GM21360 (cell line): ENCODE data around the gene CHSY1.

Experiments used
- ATAC-seq: cut with Tn5 transposase; IDR thresholded peaks from one replicate; pipeline ENCODE4 v1.9.1; 2021; ENCODE audit warnings: mild to moderate bottlenecking, moderate library complexity; ENCODE audit not compliant: unreplicated experiment

The CHSY1 gene

DNA sequence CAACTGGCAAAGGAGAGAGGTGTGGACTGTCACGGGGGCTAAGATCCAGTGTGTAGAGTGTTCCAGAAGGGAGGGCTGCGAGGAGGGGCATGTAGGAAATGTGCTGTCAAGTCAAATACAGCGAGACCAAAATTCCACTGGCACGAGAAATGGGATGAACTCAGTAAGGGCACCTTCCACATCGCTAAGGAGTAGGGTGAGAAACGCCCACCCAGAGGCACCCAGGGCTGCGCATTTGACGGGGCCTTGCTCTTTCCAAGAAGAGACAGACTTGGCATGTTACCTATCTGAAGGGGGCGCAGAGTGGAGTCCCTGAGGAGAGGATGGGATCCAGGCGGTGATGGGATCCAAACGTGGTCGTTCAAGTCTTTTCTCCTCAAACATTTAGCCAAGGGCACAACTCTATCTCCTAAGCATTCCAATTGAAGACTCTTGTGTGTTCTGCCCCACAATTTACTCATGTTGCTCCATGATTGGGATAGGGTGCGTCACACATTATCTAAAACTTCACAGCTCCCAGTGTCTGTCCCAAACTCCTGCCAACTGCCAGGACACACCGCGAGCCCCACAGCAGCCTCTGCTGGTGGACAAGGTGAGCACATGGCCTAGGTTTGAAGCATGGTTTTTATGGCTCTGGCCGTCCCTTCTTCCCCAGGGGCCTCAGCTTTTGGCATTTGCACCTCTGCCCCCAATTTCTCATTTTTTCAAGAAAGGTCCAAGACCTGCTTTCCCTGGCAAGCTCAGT, 17.8 kb upstream of the CHSY1 start:
- ATAC-seq: no peak

- no peak for ATAC-seq
Measured at GRCh38 chr15:101267320-101268104, 15.7 kb upstream of the CHSY1 start.

DNA sequence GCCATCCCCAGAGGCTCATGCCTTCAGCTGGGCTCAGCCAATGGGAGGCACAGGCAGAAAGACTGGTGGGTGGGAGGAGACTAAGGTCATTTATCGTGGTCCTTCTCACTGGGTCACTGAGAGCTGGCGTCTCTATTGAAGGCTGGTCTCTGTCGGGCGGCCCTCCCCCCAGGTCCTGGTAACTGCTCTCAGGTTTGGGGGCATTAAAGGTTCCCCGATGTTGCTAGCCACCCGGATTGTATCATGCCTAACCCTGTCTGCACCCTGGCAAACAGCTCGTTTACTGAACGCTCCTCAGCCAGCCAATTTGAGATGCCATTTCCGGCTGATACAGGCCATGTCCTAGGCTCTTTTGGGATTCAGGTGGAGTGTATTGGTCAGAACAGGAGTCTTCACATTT, 14.9 kb upstream of the CHSY1 start:
- ATAC-seq: no peak

DNA sequence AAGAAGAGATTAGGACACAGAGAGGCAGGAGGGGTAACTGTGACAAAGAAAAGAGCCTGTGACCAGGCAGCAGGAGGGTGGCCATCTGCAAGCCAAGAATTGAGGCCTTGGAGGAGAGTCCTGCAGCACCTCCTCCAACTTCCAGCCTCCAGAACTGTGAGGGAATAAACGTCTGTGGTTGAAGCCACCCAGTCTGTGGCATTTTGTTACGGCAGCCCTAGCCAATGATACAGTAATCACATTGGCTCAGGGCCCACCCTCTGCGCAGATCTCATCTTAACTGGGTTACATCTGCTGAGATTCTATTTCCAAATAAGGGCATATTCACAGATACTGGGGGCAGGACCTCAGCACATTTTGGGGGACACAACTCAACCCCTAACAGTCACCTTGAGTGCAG, 14.2 kb upstream of the CHSY1 start:
- ATAC-seq: no peak

DNA sequence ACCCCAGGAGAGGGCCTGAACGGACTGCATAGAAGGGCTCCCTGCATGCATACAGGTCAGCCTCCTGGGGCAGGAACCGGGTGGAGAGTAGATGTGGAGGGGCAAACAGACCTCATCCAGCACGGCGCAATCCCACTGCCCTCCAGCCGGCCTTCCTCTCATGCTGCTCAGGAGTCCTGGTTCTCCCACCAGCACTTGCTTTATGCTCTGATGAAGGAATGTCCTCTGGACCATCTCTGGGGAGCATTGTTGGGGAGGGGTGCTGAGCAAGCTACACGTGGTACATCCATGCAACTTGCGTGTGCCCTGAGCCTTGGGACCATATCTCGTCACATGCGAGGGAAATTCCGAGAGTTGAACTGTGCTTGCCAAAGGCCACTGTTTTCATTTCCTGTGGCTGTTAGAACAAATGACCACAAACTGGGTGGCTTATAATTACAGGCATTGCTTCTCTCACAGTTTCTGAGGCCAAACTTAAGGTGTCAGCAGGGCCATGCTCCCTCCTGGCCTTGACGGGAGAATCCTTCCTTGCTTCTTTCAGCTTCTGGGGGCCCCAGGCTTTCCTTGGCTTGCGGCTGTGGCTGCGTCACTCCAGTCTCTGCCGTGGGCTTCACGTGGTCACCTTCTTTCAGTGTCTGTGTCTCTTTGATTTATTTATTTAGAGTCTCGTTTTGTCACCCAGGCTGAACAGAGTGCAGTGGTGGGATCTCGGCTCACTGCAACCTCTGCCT, 13.2 kb upstream of the CHSY1 start:
- no peak for ATAC-seq

DNA sequence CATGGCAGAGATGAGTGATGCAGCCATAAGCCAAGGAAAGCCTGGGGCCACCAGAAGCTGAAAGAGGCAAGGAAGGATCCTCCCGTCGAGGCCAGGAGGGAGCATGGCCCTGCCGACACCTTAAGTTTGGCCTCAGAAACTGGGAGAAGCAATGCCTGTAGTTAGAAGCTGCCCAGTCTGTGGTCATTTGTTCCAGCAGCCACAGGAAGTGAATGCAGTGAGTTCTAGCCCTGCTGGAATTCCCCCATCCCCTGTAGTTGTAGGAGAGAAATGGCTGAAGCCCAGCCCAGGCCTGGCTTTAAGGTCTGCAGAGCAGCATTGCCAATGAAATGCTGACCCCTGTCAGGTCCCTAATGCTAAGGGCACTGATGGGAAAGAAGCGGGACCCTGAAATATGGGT, 12.2 kb upstream of the CHSY1 start:
- ATAC-seq: no peak

DNA sequence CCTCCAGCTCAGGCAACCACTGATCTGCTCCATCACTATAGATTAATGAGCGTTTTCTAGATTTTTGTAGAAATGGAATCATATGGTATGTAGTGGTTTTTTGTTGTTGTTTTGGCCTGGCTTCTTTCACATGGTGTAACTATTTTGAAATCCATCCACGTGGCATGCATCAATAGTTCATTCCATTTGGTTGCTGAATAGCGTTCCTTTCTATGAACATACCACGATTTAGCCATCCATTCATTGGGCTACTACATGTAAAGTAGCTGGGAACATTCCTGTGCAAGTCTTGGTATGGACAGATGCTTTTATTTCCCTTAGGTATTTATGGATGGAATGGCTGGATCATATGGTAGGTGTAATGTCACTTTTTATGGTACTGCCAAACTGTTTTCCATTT, 10.7 kb upstream of the CHSY1 start:
- no peak for ATAC-seq

DNA sequence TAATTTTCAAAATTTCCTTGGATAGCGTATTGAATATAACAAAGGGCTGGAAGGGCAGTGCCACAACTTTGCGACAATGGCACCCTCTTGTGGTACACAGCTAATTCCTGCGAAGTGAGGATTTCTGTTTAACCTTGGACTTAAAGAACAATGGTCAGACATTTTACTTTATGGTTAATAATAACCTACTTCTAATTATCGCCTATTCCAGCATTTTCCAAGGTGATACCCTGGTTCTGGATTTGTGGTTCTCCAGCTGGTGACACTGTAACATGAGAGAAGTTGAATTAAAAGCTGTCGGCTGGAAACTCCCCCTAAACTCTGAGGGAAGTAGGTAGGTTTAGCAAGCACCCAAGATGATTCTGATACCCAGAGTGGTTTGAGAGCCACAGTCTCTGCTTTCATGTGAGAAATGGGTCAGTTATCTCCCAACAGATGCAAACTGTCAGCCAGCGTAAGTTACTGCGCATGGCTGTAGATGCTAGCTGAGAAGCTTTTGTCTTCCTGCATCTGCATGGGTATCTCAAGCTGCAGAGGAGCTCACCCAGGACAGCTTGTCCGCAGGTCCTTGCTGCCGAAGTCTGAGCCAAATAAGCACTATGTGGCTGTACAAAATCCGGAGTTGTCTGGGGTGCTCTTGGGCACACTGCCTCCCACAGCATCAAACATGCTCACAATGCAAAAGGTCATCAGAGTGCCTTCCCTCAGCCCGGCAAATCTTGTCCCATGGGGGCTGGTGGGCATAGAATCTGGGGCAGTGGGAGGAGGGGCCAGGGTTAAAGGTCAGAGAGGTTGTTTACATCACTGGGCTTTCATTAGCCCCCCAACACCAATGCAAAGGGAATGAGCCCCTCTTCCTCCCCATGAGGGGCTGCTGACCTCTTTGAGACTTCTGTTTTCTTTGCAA, 6.6 kb upstream of the CHSY1 start:
- ATAC-seq: peak; percentile 53

DNA sequence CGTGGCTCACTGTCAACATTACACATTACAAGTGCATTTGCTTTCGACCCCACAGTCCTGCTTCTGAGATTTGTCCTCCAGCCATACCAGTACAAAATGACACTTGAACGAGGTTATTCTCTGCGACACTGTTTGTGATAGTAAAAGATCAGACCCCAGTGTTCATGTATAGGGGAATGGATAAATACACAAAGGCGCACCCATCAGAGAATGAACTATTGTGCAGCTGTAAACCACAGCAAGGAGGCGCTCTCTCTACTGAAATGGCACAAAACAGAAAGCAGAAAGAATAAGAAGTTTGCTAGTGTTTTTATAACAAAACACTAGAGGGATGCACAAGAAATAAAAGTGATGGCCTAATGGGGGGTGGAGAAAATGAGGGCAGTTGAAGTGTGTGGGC, 4.9 kb upstream of the CHSY1 start:
- no peak for ATAC-seq

DNA sequence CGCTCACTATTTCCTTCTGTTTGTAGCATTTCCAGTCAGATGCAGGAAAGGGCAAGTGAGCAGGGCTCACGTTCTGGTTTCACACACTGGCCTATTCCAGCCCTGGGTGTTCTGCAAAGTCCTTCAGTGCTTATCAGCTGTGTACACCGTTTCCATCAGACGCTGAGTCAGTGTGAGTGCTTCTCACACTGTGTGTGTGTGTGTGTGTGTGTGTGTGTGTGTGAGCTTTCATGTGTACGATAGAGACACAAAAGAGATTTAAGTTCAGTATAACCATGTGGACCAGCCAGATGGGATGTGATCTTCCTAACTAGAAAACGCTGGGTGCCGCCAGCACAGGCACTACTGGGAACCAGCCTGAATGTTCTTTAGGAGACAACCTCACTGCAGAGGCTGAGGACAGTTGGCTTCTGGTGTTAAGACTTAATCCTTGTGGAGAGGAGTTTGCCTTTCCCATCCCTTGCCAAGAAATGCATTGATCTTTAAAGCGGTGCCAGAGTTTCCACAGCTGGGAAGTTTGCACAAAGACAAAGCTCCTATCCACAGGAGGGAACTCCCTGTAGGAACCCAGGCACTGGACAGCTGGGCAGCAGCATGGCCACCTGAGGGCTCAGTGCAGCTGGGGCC, 3.9 kb upstream of the CHSY1 start:
- ATAC-seq: no peak

- no peak for ATAC-seq
Measured at GRCh38 chr15:101255051-101255395, 3.2 kb upstream of the CHSY1 start.

DNA sequence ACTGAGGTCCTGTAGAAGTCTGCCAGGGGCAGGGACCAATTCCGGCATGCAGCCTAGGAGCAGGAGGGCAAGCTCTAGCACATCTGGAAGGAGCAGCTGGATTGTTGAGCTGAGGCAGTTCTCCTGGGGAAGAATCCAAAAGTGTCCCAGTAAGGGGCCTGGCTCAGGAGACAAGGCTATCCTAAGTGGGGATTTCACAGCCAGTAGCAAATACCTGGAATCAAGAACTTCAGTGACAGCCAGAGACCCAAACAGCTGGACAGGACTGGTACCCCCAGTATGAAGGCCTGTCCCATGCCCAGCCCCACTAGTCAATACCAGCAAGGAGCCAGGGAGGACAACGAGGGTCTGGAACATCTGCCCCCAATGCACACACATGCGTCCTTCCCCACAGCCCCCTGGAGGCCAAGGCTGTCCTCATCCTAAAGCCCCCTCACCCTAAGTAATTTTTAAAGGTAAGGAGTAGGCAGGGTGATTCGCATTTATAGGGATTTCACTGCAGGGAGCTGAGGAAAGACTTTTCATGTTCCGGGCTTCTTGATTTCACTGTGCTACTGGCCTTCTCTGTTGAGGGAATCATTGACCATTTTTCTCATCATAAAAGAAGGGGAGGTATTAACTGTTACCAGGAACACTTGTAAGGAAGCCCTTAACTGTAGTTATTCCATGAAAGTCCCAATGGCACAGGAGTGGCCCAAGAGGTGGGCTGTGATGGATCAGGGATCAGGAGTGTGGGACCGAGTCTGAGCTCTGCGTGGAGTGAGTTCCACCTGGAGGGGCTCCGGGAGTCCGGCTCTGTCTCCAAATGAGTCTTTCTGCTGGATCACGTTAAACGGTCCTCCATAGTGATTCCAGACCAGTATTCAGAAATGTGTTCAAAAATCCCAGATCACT, 2.6 kb upstream of the CHSY1 start:
- no peak for ATAC-seq

GRCh38 chr15:101252836-101253235, 988 bp upstream of the CHSY1 start:
- ATAC-seq: no peak

DNA sequence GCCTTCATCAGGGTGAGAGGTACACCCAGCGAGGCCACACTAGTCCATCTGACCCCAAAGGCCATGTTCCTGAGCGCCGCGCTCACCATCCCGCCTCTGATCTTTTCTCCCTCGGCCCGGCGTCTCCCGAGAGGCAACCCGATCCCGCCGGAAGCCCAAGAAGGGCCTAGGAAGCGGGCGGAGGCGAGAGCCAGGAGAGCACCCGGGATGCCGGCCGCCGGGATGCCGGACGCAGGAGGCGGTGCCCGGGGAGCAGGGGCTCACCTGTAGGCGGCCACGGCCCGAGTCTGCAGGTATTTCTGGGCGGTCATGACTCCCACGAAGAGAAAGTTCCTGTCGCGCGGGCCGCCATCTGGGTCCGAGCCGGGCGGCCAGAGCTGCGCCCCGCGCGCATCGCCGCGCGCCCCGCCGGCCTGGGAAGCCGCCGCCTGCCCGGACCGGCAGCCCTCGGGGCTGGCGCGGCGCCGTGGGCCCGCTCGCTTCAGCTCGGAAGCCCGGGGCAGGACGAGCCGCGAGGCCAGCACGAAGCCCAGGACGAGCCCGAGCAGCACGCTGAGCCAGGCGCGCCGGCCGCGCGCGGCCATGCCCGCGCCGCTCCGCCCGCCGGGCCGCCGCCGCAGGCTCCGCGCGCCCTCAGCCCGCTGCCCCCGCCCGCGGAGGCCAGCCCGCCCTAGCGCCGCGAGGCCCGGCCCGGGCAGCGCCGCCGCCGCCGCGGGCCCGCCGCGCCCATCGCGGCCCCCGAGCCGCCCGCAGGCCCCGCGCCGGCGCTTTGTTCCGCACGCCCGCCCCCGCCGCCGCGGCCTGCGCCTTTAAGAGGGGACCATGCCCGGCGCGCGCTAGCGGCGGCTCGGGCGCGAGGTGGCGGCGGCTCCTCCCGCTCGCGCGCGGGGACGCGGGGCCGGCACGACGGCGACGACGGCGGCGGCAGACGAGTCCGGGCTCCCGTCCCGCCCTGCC, 697 bp downstream of the CHSY1 start:
- peak; percentile 24 for ATAC-seq

- no peak for ATAC-seq
Measured at GRCh38 chr15:101250341-101250831, 1.5 kb downstream of the CHSY1 start.

- ATAC-seq: no peak
Measured at GRCh38 chr15:101248274-101248673, 3.6 kb downstream of the CHSY1 start.

GRCh38 chr15:101246824-101247745, 4.8 kb downstream of the CHSY1 start:
- ATAC-seq: no peak
